ENCODE measurements around the gene TAS2R3.

The TAS2R3 gene

DNA sequence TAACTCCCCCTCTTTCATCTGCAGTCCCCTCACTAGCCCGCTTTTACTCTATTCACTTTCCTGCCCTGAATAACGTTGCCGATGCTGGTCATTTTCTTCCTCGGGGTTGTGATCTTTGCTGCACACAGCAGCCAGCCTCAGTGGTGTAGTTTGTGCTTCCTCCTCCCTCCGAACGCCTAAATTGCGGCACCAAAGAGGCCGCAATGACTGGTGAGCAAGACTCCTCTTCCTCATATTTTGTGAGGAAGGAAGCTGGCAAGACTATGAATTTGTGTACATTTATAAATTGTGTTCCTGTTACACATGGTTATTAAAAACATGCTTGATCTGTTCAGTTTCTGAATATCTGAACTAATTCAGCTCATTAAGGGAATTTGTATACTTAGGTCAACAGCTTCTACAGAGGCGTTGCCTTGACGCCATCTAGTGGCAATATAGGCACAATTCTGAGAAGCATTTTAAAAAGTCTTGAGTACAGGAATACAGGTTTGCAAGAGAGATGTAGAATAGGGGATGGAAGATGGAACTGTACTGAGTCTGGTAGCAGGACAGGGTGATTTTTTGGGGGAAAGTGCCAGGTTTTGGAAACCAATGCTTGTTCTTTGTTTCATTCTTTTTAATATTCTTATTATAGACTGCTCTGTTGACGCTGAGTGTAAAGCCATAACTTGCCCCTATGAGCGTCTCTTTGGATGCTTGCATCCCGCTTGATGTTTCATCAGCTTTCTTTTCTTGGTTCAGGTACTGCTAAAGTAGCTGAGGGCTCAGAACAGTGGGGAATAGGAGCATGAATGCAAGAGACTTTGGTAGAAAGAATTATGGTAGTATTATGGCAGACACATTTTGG lies 22.0 kb downstream of the TAS2R3 start:
- DNase-seq = peak; percentile 39

DNA sequence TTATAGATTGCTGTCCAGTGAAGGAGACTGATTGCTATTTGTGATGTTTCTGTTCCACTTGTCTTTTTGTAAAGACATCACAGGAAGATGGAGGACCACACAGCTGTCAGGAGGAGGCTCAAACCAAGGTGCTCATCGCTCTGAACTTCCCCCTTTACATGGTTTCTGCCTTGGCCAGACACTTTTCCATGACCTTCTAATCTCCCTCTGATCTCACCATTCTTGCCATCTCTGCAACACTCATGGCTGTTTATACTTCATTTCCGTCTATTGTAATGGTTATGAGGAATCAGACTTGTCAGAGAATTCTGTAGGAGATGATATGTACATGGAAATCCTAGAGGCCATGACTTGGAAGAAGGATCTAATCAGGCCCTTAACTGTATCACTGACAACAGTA lies 24.4 kb downstream of the TAS2R3 start:
- no peak for DNase-seq

DNA sequence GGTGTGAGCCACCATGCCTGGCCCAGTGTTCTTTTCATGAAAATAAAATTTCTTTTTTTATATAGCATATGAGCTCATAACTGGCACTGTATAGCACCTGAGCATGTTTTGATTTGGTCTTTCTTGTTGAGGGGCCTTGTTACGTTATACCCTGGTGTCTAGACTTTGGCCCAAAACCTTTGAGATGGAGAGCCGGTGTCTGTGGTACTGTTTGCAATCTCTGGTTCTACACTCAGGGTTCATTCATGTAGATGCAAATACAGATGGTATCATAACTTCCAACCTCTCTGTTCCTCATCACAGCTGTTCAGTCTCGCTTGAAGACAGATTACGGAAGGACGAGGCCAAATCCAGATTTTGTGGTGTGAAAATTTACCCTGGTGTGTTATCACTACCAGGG lies 26.0 kb downstream of the TAS2R3 start, which contains the start of gene TAS2R5:
Gene TAS2R5 (plus strand): TSS at position 301 of the 400 bp plus-strand sequence. CDS start 145 bp downstream, outside the sequence.
- no peak for DNase-seq

DNA sequence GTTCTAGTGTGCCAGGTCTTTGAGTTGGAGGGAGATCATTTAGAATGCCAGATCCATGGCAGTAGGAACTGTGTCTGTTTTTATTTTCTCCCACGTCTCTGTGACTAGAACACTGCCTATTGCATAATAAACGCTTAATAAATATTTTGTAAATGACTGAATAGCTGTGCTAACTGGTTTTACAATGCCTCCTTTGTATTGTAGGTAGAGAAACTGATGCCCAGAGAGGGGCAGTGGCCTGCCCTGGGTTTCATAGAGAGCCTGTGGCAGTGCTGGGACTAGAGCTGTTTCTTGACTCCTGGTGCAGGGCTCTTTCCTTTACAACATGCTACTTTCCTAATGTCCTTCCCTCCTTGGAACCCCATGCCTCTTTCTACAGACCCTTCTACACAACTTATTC lies 28.6 kb downstream of the TAS2R3 start:
- no peak for DNase-seq
